OCI-LY1 (cell line): Measurements from ENCODE around the gene ADCY2.

Experiments used
- H2AFZ ChIP-seq: fragments of 200-600 bp; sonication (generic), shearing (Covaris generic); 2 replicates; pipeline ENCODE4 v1.6.0; 2014; ENCODE audit warnings: antibody characterized with exemption, mild to moderate bottlenecking, low read length
- H3F3A ChIP-seq: fragments of 200-600 bp; sonication (generic), shearing (Covaris generic); 2 replicates; pipeline ENCODE4 v1.6.0; 2014; ENCODE audit warnings: mild to moderate bottlenecking, antibody characterized with exemption, low read length, moderate library complexity; ENCODE audit not compliant: insufficient read depth
- H3K27ac ChIP-seq: fragments of 200-600 bp; sonication (generic); 2 replicates; pipeline ENCODE4 v1.5.1; 2014; ENCODE audit warnings: low read length, mixed run types, mild to moderate bottlenecking, low read depth; ENCODE audit not compliant: poor library complexity, severe bottlenecking
- H3K27me3 ChIP-seq: fragments of 200-600 bp; sonication (generic); 2 replicates; pipeline ENCODE4 v1.6.0; 2014; ENCODE audit warnings: antibody characterized with exemption, mild to moderate bottlenecking, low read length, moderate library complexity; ENCODE audit not compliant: insufficient read depth
- H3K36me3 ChIP-seq: fragments of 200-600 bp; sonication (generic); 2 replicates; pipeline ENCODE4 v1.6.1; 2014; ENCODE audit warnings: mild to moderate bottlenecking, antibody characterized with exemption, low read length, moderate library complexity, mixed read lengths; ENCODE audit not compliant: insufficient read depth
- H3K4me1 ChIP-seq: fragments of 200-600 bp; sonication (generic); 2 replicates; pipeline ENCODE4 v1.5.1; 2014; ENCODE audit warnings: mild to moderate bottlenecking, low read length, moderate library complexity; ENCODE audit not compliant: insufficient read depth, severe bottlenecking
- H3K4me2 ChIP-seq: fragments of 200-600 bp; sonication (generic), shearing (Covaris generic); 2 replicates; pipeline ENCODE4 v1.6.1; 2014; ENCODE audit warnings: low read length
- H3K4me3 ChIP-seq: fragments of 200-600 bp; sonication (generic); 2 replicates; pipeline ENCODE4 v1.5.1; 2014; ENCODE audit warnings: low read length, low read depth, mild to moderate bottlenecking, mixed read lengths; ENCODE audit not compliant: poor library complexity, severe bottlenecking
- H3K79me2 ChIP-seq: fragments of 200-600 bp; shearing (Covaris generic); 2 replicates; pipeline ENCODE4 v1.6.1; 2016; ENCODE audit warnings: mixed run types, low read length, mixed read lengths; ENCODE audit not compliant: insufficient read depth
- H3K9ac ChIP-seq: fragments of 200-600 bp; sonication (generic), shearing (Covaris generic); 2 replicates; pipeline ENCODE4 v1.6.1; 2014; ENCODE audit warnings: mild to moderate bottlenecking, low read length, mixed read lengths
- H3K9me2 ChIP-seq: fragments of 200-600 bp; sonication (generic), shearing (Covaris generic); 2 replicates; pipeline ENCODE4 v1.6.1; 2014; ENCODE audit warnings: low read depth, mild to moderate bottlenecking, low read length, mixed read lengths
- H3K9me3 ChIP-seq: fragments of 200-600 bp; shearing (Covaris generic); 2 replicates; pipeline ENCODE4 v1.6.1; 2014; ENCODE audit warnings: low read length, mixed read lengths
- H4K20me1 ChIP-seq: fragments of 200-600 bp; sonication (generic), shearing (Covaris generic); 2 replicates; pipeline ENCODE4 v1.6.0; 2016; ENCODE audit warnings: mild to moderate bottlenecking, low read length; ENCODE audit not compliant: insufficient read depth
- EZH2 ChIP-seq: fragments of 200-600 bp; sonication (generic), shearing (Covaris generic); IDR thresholded peaks from 2 replicates; pipeline ENCODE4 v1.8.0; 2017; ENCODE audit warnings: borderline replicate concordance, mixed run types, mild to moderate bottlenecking, antibody characterized with exemption, low read length, moderate library complexity, mixed read lengths
- TF ChIP-seq, protein P1 (sequence below): fragments of 200-600 bp; sonication (generic), shearing (Covaris generic); IDR thresholded peaks from 2 replicates; pipeline ENCODE4 v1.5.1; 2017; ENCODE audit warnings: mild to moderate bottlenecking, antibody characterized with exemption, low read length, moderate library complexity, mixed read lengths

Gene ADCY2

DNA sequence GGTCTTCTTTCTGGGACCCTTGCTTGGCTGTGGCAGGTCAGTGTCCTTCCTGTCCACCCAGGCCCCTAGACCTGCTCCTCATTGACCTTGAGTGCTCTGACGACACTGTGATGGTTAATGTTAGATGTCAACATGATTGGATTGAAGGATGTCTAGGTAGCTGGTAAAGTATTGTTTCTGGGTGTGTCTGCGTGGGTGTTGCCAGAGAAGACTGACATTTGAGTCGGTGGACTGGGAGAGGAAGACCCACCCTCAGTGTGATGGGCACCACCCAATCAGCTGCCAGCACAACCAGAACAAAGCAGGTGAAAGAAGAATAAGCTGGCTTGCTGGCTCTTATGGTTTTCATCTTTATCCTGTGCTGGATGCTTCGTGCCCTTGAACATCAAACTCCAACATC is 380.5 kb downstream of the ADCY2 start:
- no peaks in the 10 kb centered on the region for H3F3A ChIP-seq
- H3K27me3 ChIP-seq: no peaks in the 10 kb centered on the region
- H3K4me3 ChIP-seq: no peak overlapping the region
- TF ChIP-seq, protein P1, sequence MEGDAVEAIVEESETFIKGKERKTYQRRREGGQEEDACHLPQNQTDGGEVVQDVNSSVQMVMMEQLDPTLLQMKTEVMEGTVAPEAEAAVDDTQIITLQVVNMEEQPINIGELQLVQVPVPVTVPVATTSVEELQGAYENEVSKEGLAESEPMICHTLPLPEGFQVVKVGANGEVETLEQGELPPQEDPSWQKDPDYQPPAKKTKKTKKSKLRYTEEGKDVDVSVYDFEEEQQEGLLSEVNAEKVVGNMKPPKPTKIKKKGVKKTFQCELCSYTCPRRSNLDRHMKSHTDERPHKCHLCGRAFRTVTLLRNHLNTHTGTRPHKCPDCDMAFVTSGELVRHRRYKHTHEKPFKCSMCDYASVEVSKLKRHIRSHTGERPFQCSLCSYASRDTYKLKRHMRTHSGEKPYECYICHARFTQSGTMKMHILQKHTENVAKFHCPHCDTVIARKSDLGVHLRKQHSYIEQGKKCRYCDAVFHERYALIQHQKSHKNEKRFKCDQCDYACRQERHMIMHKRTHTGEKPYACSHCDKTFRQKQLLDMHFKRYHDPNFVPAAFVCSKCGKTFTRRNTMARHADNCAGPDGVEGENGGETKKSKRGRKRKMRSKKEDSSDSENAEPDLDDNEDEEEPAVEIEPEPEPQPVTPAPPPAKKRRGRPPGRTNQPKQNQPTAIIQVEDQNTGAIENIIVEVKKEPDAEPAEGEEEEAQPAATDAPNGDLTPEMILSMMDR: no peak
- TF ChIP-seq EZH2: no peak
- no peaks in the 10 kb centered on the region for H3K9me2 ChIP-seq
- H3K4me1 ChIP-seq: no peaks in the 10 kb centered on the region
- no peak overlapping the region for H3K27ac ChIP-seq
- H3K79me2 ChIP-seq: no peaks in the 10 kb centered on the region
- H3K9ac ChIP-seq: no peak overlapping the region
- H2AFZ ChIP-seq: no peak overlapping the region
- H3K4me2 ChIP-seq: no peak overlapping the region
- no peaks in the 10 kb centered on the region for H4K20me1 ChIP-seq
- no peaks in the 10 kb centered on the region for H3K36me3 ChIP-seq
- no peaks in the 10 kb centered on the region for H3K9me3 ChIP-seq

DNA sequence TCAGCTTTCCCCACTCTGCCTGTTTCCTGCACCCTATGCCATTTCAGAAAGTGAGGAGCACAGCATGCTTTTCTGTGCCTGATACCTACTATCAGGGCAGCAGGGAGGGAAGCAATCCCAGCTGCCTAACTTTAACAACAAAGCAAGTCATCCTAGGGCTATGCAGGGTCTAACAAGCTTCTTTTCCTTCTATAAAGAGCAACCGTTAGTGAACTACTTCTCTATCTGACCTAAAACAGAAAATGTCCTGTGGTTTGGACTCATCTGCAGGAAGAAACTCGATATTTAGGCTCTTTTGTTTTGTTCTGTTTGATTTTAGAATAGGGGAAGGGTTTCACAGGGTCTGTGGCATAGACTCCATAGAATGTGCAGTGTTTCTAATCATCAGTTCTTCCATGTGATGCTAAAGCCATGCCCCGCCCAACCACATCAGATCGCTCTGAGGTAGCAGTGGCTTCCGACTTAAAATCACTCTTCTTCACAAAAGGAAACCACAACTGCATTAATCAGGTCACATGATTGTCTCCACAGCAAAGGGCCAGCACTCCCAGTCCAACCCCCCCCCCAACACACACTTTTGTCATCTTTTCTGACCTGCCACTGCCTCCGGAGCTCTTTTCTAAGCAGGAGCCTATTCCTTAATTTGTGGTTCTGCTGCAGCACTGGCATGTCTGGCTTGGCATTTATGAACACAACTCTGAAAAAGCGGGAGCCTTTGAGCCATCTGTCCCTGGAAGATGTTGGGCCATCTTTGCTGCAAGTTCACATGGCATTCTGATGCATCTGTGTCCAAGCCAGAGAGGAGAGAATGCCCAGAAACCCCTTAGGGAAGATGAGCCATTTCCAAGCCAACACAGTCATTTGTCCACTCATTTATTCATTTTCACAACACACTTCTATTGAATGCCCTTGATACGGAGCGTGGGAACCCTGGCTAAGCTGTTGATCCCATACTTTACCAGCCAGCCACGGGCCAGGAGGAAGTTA is 383.4 kb downstream of the ADCY2 start:
- Histone ChIP-seq H2AFZ (no peak overlapping the region), H3K4me3 (no peak overlapping the region), H3K4me1 (no peaks in the 10 kb centered on the region), H3K79me2 (no peaks in the 10 kb centered on the region), H3K9me2 (no peaks in the 10 kb centered on the region), H3K27ac (no peak overlapping the region), H3K4me2 (no peak overlapping the region), H3K9me3 (no peaks in the 10 kb centered on the region), H3K36me3 (no peaks in the 10 kb centered on the region), H3K9ac (no peak overlapping the region), H3K27me3 (no peaks in the 10 kb centered on the region), H3F3A (no peaks in the 10 kb centered on the region), H4K20me1 (no peaks in the 10 kb centered on the region)
- TF ChIP-seq EZH2: no peak
- TF ChIP-seq, protein P1: no peak

DNA sequence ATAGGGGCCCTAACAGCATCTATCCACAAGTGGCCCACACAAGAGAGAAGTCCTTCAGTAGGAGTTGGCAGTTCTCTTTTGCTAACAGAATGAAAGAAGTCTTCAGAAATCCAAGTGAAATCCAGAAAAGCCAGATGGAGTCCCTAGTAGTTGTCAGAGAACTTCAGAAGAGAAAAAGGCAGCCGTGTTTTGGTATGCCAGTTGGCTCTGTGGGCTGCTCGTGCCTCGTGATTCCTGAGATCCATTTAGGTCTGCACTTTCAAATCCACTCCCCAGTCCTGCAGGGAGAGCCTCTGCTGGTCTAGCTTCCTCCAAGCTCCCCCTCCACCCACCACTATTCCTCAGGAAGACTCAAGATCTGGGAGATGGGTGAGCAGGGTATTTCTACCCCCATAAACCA is 386.0 kb downstream of the ADCY2 start:
- no peaks in the 10 kb centered on the region for H3F3A ChIP-seq
- H3K9me3 ChIP-seq: no peaks in the 10 kb centered on the region
- H3K4me1 ChIP-seq: no peaks in the 10 kb centered on the region
- H3K9me2 ChIP-seq: no peaks in the 10 kb centered on the region
- H2AFZ ChIP-seq: no peak overlapping the region
- no peak for TF ChIP-seq EZH2
- TF ChIP-seq, protein P1: no peak
- no peaks in the 10 kb centered on the region for H3K79me2 ChIP-seq
- H3K4me2 ChIP-seq: no peak overlapping the region
- no peaks in the 10 kb centered on the region for H3K27me3 ChIP-seq
- no peaks in the 10 kb centered on the region for H4K20me1 ChIP-seq
- H3K27ac ChIP-seq: no peak overlapping the region
- no peak overlapping the region for H3K9ac ChIP-seq
- H3K4me3 ChIP-seq: no peak overlapping the region
- H3K36me3 ChIP-seq: no peaks in the 10 kb centered on the region
